Keratinocyte (primary cell): ENCODE results near the gene CLCN1.

Source experiments
- EZH2 ChIP-seq: IDR thresholded peaks from one replicate; pipeline ENCODE4 v1.6.1; 2012; ENCODE audit warnings: inconsistent platforms, mild to moderate bottlenecking, low read length, moderate library complexity
- TF ChIP-seq, protein P1 (sequence below), 3 experiments: IDR thresholded peaks in 1 of 3; conservative IDR thresholded peaks in 1 of 3; optimal IDR thresholded peaks in 1 of 3; 2 replicates in 2 of 3; 3 replicates in 1 of 3; pipeline versions ENCODE3 to v1.5.1; 2011; ENCODE audit warnings: low read length in 3 of 3, mild to moderate bottlenecking in 3 of 3, moderate library complexity in 2 of 3, control low read depth in 1 of 3, inconsistent platforms in 1 of 3; ENCODE audit not compliant: insufficient read depth in 2 of 3; ENCODE audit errors: extremely low read depth in 1 of 3

GRCh38 chr7:143325240-143325639 lies 9.3 kb downstream of the CLCN1 start:
- TF ChIP-seq, protein P1, sequence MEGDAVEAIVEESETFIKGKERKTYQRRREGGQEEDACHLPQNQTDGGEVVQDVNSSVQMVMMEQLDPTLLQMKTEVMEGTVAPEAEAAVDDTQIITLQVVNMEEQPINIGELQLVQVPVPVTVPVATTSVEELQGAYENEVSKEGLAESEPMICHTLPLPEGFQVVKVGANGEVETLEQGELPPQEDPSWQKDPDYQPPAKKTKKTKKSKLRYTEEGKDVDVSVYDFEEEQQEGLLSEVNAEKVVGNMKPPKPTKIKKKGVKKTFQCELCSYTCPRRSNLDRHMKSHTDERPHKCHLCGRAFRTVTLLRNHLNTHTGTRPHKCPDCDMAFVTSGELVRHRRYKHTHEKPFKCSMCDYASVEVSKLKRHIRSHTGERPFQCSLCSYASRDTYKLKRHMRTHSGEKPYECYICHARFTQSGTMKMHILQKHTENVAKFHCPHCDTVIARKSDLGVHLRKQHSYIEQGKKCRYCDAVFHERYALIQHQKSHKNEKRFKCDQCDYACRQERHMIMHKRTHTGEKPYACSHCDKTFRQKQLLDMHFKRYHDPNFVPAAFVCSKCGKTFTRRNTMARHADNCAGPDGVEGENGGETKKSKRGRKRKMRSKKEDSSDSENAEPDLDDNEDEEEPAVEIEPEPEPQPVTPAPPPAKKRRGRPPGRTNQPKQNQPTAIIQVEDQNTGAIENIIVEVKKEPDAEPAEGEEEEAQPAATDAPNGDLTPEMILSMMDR (optimal IDR thresholded peaks at IDR 0.05 in 1 of 3, IDR thresholded peaks at IDR 0.05 in 1 of 3, conservative IDR thresholded peaks at IDR 0.05 in 1 of 3; ENCODE audit: extremely low read depth in 1 of 3, insufficient read depth in 2 of 3, low read length in 3 of 3): no peak
- TF ChIP-seq EZH2: no peak
